ENCODE results near the gene SLC17A2. TPM values are rescaled to one million over a fixed set of nuclear protein-coding genes. Genes with fewer than 3 reads are reported as not detected.

SLC17A2 gene
- total and polyA plus RNA-seq, 2 of the 13 experiments (the other 11 are each of a cell fraction or from before 2014, with no cell fraction given): 11.2 to 32.4 TPM

DNA sequence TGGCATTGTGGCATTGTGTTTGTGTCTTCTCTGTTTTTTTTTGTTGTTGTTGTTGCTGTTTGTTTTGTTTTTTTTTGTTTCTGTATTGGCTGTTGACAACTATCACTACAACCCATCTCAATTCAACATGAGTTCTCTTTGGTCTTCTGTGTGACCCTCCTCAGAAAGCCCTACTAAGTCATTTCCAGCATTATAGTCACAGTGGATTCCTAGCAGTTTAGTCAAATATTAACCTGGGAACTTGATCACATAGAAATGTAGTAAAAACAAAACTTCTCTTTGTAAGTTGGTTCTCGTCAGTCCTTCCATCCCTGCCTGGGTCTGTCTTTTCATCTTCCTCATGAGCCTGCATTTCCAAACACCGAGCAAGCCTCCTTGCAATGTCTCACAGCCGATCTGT lies 16.8 kb downstream of the SLC17A2 start (continued):
- TF ChIP-seq SOX13 (IDR thresholded peaks at IDR 0.05) (no peak), SOX13 (CRISPR knock-in tag; conservative IDR thresholded peaks at IDR 0.05 in 1 of 2, IDR thresholded peaks at IDR 0.05 in 1 of 2) (peak in 1 of 2 experiments; percentile 74; a peak in 2 of 4 replicates), TEAD2 (CRISPR knock-in tag; IDR thresholded peaks at IDR 0.05) (no peak), EHMT2 (IDR thresholded peaks at IDR 0.05; ENCODE audit: borderline replicate concordance, low read depth, low read length) (peak; percentile 41; the same call in 1 of the 2 replicates), ATRX (CRISPR knock-in tag; IDR thresholded peaks at IDR 0.05; ENCODE audit: borderline replicate concordance) (no peak), XRCC5 (optimal IDR thresholded peaks at IDR 0.05; ENCODE audit: low read length) (peak; percentile 3), KDM6A (CRISPR knock-in tag; IDR thresholded peaks at IDR 0.05; ENCODE audit: low read depth) (no peak), ZNF749 (CRISPR knock-in tag; IDR thresholded peaks at IDR 0.05; ENCODE audit: borderline replicate concordance) (peak; percentile 67; the same call in 1 of the 2 replicates), ZNF766 (CRISPR knock-in tag; IDR thresholded peaks at IDR 0.05; ENCODE audit: borderline replicate concordance) (no peak), MXD4 (CRISPR knock-in tag; IDR thresholded peaks at IDR 0.05) (peak; percentile 63; the same call in 1 of the 2 replicates), NCOA2 (CRISPR knock-in tag; IDR thresholded peaks at IDR 0.05) (peak; percentile 81), ETV6 (CRISPR knock-in tag; conservative IDR thresholded peaks at IDR 0.05) (no peak), SAP130 (CRISPR knock-in tag; IDR thresholded peaks at IDR 0.05; ENCODE audit: low read depth) (peak; percentile 74), ZNF274 (CRISPR knock-in tag; IDR thresholded peaks at IDR 0.05) (peak; percentile 71; the same call in 1 of the 2 replicates), SOX5 (CRISPR knock-in tag; IDR thresholded peaks at IDR 0.05; ENCODE audit: borderline replicate concordance) (peak; percentile 67; the same call in 1 of the 2 replicates), ZC3H13 (CRISPR knock-in tag; IDR thresholded peaks at IDR 0.05) (no peak), KLF16 (CRISPR knock-in tag; IDR thresholded peaks at IDR 0.05) (peak in 1 of 2 experiments; percentile 57; a peak in 1 of 4 replicates), SMAD3 (CRISPR knock-in tag; IDR thresholded peaks at IDR 0.05) (peak; percentile 68), ZNF614 (CRISPR knock-in tag; IDR thresholded peaks at IDR 0.05; ENCODE audit: borderline replicate concordance) (peak; percentile 100), REXO4 (CRISPR knock-in tag; IDR thresholded peaks at IDR 0.05; ENCODE audit: borderline replicate concordance) (no peak), THAP11 (CRISPR knock-in tag; IDR thresholded peaks at IDR 0.05) (peak; percentile 37), GATAD1 (CRISPR knock-in tag; IDR thresholded peaks at IDR 0.05) (peak; percentile 32; the same call in 1 of the 2 replicates)
- TF ChIP-seq, protein P1, sequence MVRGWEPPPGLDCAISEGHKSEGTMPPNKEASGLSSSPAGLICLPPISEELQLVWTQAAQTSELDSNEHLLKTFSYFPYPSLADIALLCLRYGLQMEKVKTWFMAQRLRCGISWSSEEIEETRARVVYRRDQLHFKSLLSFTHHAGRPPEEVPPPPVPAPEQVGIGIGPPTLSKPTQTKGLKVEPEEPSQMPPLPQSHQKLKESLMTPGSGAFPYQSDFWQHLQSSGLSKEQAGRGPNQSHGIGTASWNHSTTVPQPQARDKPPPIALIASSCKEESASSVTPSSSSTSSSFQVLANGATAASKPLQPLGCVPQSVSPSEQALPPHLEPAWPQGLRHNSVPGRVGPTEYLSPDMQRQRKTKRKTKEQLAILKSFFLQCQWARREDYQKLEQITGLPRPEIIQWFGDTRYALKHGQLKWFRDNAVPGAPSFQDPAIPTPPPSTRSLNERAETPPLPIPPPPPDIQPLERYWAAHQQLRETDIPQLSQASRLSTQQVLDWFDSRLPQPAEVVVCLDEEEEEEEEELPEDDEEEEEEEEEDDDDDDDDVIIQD (CRISPR knock-in tag; IDR thresholded peaks at IDR 0.05; ENCODE audit: low read depth): peak; percentile 85
- TF ChIP-seq, protein P2, sequence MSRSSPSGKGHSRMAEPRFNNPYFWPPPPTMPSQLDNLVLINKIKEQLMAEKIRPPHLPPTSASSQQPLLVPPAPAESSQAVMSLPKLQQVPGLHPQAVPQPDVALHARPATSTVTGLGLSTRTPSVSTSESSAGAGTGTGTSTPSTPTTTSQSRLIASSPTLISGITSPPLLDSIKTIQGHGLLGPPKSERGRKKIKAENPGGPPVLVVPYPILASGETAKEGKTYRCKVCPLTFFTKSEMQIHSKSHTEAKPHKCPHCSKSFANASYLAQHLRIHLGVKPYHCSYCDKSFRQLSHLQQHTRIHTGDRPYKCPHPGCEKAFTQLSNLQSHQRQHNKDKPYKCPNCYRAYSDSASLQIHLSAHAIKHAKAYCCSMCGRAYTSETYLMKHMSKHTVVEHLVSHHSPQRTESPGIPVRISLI (CRISPR knock-in tag; IDR thresholded peaks at IDR 0.05; ENCODE audit: borderline replicate concordance): peak; percentile 57; the same call in 1 of the 2 replicates
- TF ChIP-seq, protein P3, sequence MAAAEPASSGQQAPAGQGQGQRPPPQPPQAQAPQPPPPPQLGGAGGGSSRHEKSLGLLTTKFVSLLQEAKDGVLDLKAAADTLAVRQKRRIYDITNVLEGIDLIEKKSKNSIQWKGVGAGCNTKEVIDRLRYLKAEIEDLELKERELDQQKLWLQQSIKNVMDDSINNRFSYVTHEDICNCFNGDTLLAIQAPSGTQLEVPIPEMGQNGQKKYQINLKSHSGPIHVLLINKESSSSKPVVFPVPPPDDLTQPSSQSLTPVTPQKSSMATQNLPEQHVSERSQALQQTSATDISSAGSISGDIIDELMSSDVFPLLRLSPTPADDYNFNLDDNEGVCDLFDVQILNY (CRISPR knock-in tag; conservative IDR thresholded peaks at IDR 0.05): no peak
- TF ChIP-seq, protein P4, sequence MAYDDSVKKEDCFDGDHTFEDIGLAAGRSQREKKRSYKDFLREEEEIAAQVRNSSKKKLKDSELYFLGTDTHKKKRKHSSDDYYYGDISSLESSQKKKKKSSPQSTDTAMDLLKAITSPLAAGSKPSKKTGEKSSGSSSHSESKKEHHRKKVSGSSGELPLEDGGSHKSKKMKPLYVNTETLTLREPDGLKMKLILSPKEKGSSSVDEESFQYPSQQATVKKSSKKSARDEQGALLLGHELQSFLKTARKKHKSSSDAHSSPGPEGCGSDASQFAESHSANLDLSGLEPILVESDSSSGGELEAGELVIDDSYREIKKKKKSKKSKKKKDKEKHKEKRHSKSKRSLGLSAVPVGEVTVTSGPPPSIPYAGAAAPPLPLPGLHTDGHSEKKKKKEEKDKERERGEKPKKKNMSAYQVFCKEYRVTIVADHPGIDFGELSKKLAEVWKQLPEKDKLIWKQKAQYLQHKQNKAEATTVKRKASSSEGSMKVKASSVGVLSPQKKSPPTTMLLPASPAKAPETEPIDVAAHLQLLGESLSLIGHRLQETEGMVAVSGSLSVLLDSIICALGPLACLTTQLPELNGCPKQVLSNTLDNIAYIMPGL (CRISPR knock-in tag; IDR thresholded peaks at IDR 0.05; ENCODE audit: borderline replicate concordance in 1 of 2, low read depth in 1 of 2): 0 out of 4 replicates have a peak, but pooled peaks of 1 of the 2 experiments have one; percentile 26
